Astrocyte of the hippocampus (primary cell): ENCODE data around the gene ACTL8.
"Not testable (repeated sequence)": the region's sequence is repeated elsewhere in the genome, so short reads cannot be mapped to it uniquely, and the experiment has no call there.

Experiments used
- DNase-seq: peaks from one replicate; pipeline ENCODE4 v3.0.0; 2011; ENCODE audit warnings: low read depth, low spot score

ACTL8 gene

GRCh38 chr1:17735348-17735747, 19.8 kb upstream of the ACTL8 start:
- DNase-seq, result no peak

- no peak for DNase-seq
Observed at GRCh38 chr1:17735793-17736192, 19.3 kb upstream of the ACTL8 start.

GRCh38 chr1:17736625-17737024, 18.5 kb upstream of the ACTL8 start:
- DNase-seq, result no peak

GRCh38 chr1:17739050-17739449, 16.1 kb upstream of the ACTL8 start:
- no peak for DNase-seq

GRCh38 chr1:17741052-17741451, 14.1 kb upstream of the ACTL8 start:
- DNase-seq, result no peak

GRCh38 chr1:17742583-17742982, 12.6 kb upstream of the ACTL8 start:
- peak; percentile 39 for DNase-seq

- DNase-seq, result no peak
Observed at GRCh38 chr1:17743008-17743647, 12.0 kb upstream of the ACTL8 start.

- DNase-seq, result no peak
Observed at GRCh38 chr1:17743925-17744324, 11.2 kb upstream of the ACTL8 start.

GRCh38 chr1:17744666-17745478, 10.3 kb upstream of the ACTL8 start:
- no peak for DNase-seq

- no peak for DNase-seq
Observed at GRCh38 chr1:17745479-17745955, 9.6 kb upstream of the ACTL8 start.

GRCh38 chr1:17746281-17746680, 8.9 kb upstream of the ACTL8 start:
- not testable (repeated sequence) for DNase-seq

- DNase-seq, result no peak
Observed at GRCh38 chr1:17746920-17747319, 8.2 kb upstream of the ACTL8 start.

- DNase-seq, result no peak
Observed at GRCh38 chr1:17750333-17750732, 4.8 kb upstream of the ACTL8 start.

- no peak for DNase-seq
Observed at GRCh38 chr1:17752356-17752755, 2.8 kb upstream of the ACTL8 start.

GRCh38 chr1:17757426-17757825, 2.3 kb downstream of the ACTL8 start:
- no peak for DNase-seq

- DNase-seq, result no peak
Observed at GRCh38 chr1:17759114-17759513, 4.0 kb downstream of the ACTL8 start.

- no peak for DNase-seq
Observed at GRCh38 chr1:17762313-17762712, 7.2 kb downstream of the ACTL8 start.

- DNase-seq, result no peak
Observed at GRCh38 chr1:17763417-17763816, 8.3 kb downstream of the ACTL8 start.

- no peak for DNase-seq
Observed at GRCh38 chr1:17763995-17764394, 8.9 kb downstream of the ACTL8 start.

- DNase-seq, result no peak
Observed at GRCh38 chr1:17764591-17764990, 9.5 kb downstream of the ACTL8 start.

GRCh38 chr1:17765444-17766411, 10.6 kb downstream of the ACTL8 start:
- DNase-seq, result peak; percentile 88
